ENCODE measurements around the gene AFAP1L2.
A peak's percentile ranks its signal among the peaks of the same experiment; 100 is the strongest.

Gene AFAP1L2

DNA sequence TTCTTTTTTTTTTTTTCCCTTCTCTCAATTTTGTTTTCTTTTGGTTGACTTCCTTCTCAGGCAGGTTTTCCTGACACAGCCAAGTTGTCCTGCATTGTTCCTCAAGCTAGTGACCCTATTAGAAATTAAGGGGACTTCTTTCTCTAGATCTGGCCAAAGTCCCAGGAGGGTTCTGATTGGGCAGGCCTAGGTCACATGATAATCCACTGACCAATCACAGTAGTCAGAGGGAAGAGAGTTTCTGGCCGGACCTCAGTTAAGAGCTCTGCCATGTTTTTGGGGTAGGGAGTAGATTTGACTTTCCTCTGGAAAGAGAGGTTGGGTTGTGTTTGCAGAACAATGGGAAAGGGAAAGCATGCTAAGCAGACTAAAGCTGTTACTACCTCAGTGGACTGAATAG is 149.1 kb downstream of the AFAP1L2 start:
- POLR2A ChIA-PET (ENCODE audit: low non-redundant PET): no interaction called here
- no peak overlapping the region for H3K27ac ChIP-seq
- DNase-seq (ENCODE audit: low spot score): no peak
- CTCF ChIA-PET: interaction anchor here (0.7 kb wide), 1 partner anchor 837 kb away, joined by 4 read pairs; no protein-coding TSS in a partner anchor
- TF ChIP-seq, protein P1, sequence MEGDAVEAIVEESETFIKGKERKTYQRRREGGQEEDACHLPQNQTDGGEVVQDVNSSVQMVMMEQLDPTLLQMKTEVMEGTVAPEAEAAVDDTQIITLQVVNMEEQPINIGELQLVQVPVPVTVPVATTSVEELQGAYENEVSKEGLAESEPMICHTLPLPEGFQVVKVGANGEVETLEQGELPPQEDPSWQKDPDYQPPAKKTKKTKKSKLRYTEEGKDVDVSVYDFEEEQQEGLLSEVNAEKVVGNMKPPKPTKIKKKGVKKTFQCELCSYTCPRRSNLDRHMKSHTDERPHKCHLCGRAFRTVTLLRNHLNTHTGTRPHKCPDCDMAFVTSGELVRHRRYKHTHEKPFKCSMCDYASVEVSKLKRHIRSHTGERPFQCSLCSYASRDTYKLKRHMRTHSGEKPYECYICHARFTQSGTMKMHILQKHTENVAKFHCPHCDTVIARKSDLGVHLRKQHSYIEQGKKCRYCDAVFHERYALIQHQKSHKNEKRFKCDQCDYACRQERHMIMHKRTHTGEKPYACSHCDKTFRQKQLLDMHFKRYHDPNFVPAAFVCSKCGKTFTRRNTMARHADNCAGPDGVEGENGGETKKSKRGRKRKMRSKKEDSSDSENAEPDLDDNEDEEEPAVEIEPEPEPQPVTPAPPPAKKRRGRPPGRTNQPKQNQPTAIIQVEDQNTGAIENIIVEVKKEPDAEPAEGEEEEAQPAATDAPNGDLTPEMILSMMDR (conservative IDR thresholded peaks at IDR 0.05; ENCODE audit: low read depth): no peak

DNA sequence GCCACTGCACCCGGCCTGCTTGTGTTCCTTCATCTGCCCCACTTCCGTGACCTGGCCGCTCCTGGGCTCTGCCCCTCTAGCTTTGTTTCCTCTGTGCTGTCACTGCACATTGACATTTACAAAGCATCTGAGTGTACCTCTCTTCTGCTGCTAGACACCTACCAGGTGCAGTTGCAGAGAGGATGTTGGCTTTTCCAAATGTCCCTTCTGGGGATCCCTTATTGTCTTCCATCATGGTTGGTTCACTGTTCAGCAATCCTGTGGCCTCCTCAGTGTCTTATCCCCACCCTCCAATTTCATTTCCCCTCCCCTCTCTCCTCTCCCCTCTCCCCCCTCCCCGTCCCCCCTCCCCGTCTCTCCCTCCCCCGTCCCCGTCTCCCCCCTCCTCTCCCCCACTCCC is 151.4 kb downstream of the AFAP1L2 start:
- POLR2A ChIA-PET (ENCODE audit: low non-redundant PET): no interaction called here
- DNase-seq (ENCODE audit: low spot score): no peak
- CTCF ChIA-PET: no interaction called here
- TF ChIP-seq, protein P1 (conservative IDR thresholded peaks at IDR 0.05; ENCODE audit: low read depth): no peak
- H3K27ac ChIP-seq: no peak overlapping the region

DNA sequence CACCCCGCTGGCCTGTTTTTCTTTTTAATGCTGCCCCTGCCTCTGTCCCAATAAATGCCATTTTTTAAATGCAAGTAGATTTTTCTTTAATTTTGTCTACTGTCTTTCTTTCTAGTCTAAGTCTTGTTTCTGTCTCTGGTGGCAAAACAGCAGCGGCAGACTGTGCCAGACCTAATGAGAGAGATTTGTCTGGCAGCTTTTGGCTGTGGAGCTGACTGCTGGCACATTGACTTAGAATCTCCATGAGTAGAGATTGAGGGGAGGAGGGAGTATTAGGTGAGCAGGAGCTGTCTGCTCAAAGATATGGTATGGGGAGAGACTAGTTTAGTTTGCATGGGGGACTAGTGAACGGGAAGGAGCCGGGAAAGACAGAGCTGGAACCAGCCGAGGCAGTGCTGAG is 152.2 kb downstream of the AFAP1L2 start:
- ChIA-PET CTCF (interaction anchor here (0.6 to 0.7 kb wide), 2 partner anchors 19 to 71 kb away, joined by 3 read pairs; no protein-coding TSS in a partner anchor), POLR2A (ENCODE audit: low non-redundant PET) (no interaction called here)
- TF ChIP-seq, protein P1 (conservative IDR thresholded peaks at IDR 0.05; ENCODE audit: low read depth): no peak
- no peak overlapping the region for H3K27ac ChIP-seq
- no peak for DNase-seq (ENCODE audit: low spot score)

DNA sequence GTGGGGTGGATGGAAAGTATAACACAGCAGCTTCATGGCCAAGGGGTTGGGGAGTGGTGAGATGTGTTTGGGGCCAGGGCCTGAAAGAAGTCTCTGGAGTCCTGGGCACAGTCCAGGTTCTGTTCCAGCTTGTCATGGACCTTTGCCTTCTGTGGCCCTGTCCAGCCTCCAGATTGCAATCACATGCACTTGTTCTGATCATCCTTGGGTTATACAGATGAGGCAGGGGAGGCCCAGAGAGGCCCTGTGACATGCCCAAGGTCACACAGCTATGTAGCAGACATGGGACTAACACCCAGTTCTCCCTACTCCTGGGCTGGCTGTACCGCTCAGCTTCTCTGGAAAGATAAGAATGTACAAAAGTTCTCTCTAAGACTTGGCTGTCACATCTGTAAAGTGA is 153.6 kb downstream of the AFAP1L2 start:
- H3K27ac ChIP-seq: no peak overlapping the region; the same call in 1 of the 2 replicates
- CTCF ChIA-PET: no interaction called here
- POLR2A ChIA-PET (ENCODE audit: low non-redundant PET): no interaction called here
- TF ChIP-seq, protein P1 (conservative IDR thresholded peaks at IDR 0.05; ENCODE audit: low read depth): no peak
- no peak for DNase-seq (ENCODE audit: low spot score)

DNA sequence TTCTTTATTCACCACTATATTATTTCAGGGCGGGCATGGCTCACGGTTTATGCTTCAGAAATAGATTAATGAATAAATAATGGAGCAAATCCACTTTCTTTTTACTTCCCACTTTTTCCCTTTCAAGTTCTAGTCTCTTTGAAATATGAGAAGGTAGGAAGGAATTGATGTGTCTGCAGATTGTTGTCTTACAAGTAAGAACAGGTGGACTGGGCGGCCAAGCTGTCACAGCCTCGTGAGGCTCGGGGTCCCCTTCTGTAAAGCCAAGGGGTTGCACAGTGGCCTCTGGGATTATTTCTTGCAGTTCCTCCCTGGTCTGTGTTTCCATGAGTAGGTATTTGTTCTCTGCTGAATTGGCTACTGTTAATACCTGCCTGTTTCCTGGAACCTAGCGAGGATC is 154.1 kb downstream of the AFAP1L2 start:
- TF ChIP-seq, protein P1 (conservative IDR thresholded peaks at IDR 0.05; ENCODE audit: low read depth): no peak
- no peak for DNase-seq (ENCODE audit: low spot score)
- ChIA-PET CTCF (no interaction called here), POLR2A (ENCODE audit: low non-redundant PET) (no interaction called here)
- H3K27ac ChIP-seq: no peak overlapping the region; the same call in 1 of the 2 replicates

DNA sequence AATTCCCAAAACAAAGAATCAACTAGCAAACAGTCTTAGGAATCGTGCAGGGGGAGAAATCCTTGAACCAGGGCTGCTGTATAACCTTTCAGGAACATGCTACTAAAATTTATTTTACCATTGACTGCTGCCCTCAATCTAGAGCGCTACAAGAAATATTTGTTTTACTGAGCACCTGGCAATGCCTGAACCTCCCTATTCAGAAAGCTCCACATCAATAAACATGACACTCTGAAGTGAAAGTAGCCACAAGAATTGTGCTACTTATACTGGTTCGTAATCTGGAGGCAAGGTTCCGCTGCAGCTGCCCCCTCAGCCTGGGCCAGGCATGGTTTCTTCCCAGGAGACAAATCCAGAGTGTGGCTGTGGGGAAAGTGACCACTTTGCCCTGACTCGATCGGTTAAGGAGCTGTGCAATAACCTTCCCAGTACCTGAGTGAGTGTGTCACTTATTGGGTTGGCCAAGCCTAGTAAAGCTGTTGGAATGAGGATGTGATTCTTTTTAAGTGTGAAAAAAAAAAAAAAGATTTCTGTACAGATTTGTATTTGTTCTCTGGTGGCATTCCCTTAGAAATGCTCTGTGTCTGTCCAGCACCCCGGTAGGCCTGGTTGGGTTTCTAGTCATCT is 157.5 kb downstream of the AFAP1L2 start:
- TF ChIP-seq, protein P1 (conservative IDR thresholded peaks at IDR 0.05; ENCODE audit: low read depth): no peak

More for the DNA sequence above, 157.5 kb downstream of the AFAP1L2 start:
- POLR2A ChIA-PET (ENCODE audit: low non-redundant PET): no interaction called here
- H3K27ac ChIP-seq: peak overlapping the region; percentile 42; the same call in 1 of the 2 replicates
- peak; percentile 67 for DNase-seq (ENCODE audit: low spot score)
- CTCF ChIA-PET: interaction anchor here (1.1 kb wide), 1 partner anchor 10 kb away, joined by 4 read pairs; no protein-coding TSS in a partner anchor
